PFSK-1 (cell line): ENCODE data around the gene C22orf15.

Experiments used
- FOXP2 ChIP-seq: optimal IDR thresholded peaks from 2 replicates; pipeline ENCODE3; 2011; ENCODE audit warnings: borderline replicate concordance, control low read depth, inconsistent platforms; ENCODE audit not compliant: insufficient read depth; ENCODE audit errors: extremely low read length, extremely low read depth
- POLR2AphosphoS5 ChIP-seq: IDR thresholded peaks from 2 replicates; pipeline ENCODE4 v1.6.1; 2012; ENCODE audit warnings: low read depth, mild to moderate bottlenecking, control low read depth, low read length, moderate library complexity
- SIN3A ChIP-seq: IDR thresholded peaks from 2 replicates; pipeline ENCODE4 v1.6.1; 2012; ENCODE audit warnings: mild to moderate bottlenecking, low read length, moderate library complexity, borderline replicate concordance; ENCODE audit not compliant: insufficient read depth
- TAF1 ChIP-seq: IDR thresholded peaks from 2 replicates; pipeline ENCODE4 v1.6.1; 2012; ENCODE audit warnings: low read length, control low read depth, borderline replicate concordance; ENCODE audit not compliant: insufficient read depth
- TF ChIP-seq, protein P1 (sequence below), 2 experiments: IDR thresholded peaks; 2 replicates each; pipeline versions ENCODE4 v1.6.1 to v1.8.0; 2011 to 2012; ENCODE audit warnings: low read depth in 2 of 2, low read length in 2 of 2, control low read depth in 1 of 2, inconsistent platforms in 1 of 2, mild to moderate bottlenecking in 1 of 2, moderate library complexity in 1 of 2; ENCODE audit not compliant: insufficient read depth in 1 of 2

C22orf15 gene

DNA sequence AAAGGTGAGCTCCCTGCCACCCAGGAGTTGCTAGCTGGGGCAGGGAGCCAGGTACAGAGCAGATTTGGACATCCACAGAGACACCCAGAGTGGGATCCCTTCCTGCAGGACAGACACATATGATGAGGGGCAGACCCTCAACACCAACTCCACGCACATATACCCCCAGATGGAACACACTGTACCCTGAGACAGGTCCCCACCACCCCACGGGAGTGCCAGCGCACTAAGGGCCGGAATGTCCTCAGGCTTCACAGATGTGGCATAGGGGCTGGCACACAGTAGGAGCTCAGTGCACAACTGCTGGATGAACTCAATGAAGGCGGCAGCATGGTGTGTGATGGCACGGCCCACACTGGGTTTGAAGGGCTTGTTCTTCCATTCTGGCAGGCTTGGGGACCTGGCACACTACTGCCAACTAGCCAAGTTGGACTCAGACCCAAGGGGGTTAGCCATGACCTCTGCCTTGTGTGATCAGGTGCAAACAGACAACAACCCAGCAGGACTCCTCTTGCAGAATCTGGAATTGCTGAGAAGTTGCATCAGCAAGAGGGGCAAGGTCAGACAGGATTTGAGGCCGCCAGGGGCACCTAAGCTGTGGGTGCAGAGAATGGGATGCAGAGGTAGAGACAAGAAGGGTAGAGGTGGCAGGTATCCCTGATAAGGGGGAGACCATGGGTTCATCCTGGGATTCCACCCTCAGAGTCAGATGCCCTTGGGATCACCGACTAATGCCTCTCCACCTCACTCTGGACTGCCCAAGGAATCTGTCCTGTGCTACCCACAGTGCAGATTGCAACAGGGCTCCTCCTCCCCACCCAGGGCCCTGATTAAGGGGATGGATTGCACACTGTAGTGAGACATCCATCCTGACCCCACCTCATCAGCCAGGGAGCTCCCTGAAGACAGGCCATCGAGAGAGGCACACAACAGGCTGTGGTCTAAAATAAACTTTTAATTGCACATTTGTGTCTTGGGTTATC lies 2.4 kb downstream of the C22orf15 start:
- no peak for TF ChIP-seq SIN3A

- TF ChIP-seq POLR2AphosphoS5 = no peak
Observed at GRCh38 chr22:23767303-23767672, 4.5 kb downstream of the C22orf15 start.

GRCh38 chr22:23767673-23768548 lies 5.1 kb downstream of the C22orf15 start, which contains the start of gene CHCHD10:
Gene CHCHD10, minus strand, starts transcription at chr22:23767972. Its CDS starts 98 bp downstream, at chr22:23767874.
- TF ChIP-seq, protein P1, sequence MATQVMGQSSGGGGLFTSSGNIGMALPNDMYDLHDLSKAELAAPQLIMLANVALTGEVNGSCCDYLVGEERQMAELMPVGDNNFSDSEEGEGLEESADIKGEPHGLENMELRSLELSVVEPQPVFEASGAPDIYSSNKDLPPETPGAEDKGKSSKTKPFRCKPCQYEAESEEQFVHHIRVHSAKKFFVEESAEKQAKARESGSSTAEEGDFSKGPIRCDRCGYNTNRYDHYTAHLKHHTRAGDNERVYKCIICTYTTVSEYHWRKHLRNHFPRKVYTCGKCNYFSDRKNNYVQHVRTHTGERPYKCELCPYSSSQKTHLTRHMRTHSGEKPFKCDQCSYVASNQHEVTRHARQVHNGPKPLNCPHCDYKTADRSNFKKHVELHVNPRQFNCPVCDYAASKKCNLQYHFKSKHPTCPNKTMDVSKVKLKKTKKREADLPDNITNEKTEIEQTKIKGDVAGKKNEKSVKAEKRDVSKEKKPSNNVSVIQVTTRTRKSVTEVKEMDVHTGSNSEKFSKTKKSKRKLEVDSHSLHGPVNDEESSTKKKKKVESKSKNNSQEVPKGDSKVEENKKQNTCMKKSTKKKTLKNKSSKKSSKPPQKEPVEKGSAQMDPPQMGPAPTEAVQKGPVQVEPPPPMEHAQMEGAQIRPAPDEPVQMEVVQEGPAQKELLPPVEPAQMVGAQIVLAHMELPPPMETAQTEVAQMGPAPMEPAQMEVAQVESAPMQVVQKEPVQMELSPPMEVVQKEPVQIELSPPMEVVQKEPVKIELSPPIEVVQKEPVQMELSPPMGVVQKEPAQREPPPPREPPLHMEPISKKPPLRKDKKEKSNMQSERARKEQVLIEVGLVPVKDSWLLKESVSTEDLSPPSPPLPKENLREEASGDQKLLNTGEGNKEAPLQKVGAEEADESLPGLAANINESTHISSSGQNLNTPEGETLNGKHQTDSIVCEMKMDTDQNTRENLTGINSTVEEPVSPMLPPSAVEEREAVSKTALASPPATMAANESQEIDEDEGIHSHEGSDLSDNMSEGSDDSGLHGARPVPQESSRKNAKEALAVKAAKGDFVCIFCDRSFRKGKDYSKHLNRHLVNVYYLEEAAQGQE (IDR thresholded peaks at IDR 0.05; ENCODE audit: insufficient read depth in 1 of 2, low read depth in 2 of 2, low read length in 2 of 2) = peak; percentile 12 to 28; a peak in 1 of 4 replicates
- TF ChIP-seq TAF1 (peak; percentile 55; the same call in 1 of the 2 replicates), POLR2AphosphoS5 (peak; percentile 90), FOXP2 (no peak), SIN3A (0 out of 2 replicates have a peak, but pooled peaks have one; percentile 45)

GRCh38 chr22:23769321-23769965 lies 6.7 kb downstream of the C22orf15 start:
- TF ChIP-seq, protein P1 (IDR thresholded peaks at IDR 0.05; ENCODE audit: insufficient read depth in 1 of 2, low read depth in 2 of 2, low read length in 2 of 2) = no peak
- no peak for TF ChIP-seq SIN3A
- no peak for TF ChIP-seq TAF1
- TF ChIP-seq FOXP2 = no peak
- no peak for TF ChIP-seq POLR2AphosphoS5

DNA sequence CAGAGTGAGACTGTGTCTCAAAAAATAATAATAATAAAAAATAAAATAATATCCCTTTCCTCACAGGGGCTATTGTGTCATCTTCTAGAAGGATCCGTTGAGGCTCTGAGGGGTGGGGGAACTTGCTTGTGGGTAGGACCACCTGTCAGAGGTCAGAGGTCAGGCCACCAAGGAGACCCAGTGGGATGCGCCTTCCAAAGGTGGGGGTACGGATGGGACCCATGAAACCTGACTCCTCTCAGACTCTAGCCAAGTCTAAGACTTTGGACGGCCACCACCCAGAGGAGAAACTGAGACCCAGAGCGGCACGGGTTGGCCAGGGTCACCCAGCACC lies 9.5 kb downstream of the C22orf15 start:
- TF ChIP-seq POLR2AphosphoS5 (no peak), TAF1 (no peak), FOXP2 (no peak), SIN3A (no peak)
- TF ChIP-seq, protein P1 (IDR thresholded peaks at IDR 0.05; ENCODE audit: insufficient read depth in 1 of 2, low read depth in 2 of 2, low read length in 2 of 2) = no peak
